HUES48 (cell line): ENCODE data around the gene COPG2.

Experiments
- H3K27ac ChIP-seq: one replicate; pipeline ENCODE4 v1.7.0; 2013; ENCODE audit warnings: low read depth, low read length, inconsistent platforms
- H3K27me3 ChIP-seq: 2 replicates; pipeline ENCODE4 v1.6.1; 2013; ENCODE audit warnings: mild to moderate bottlenecking, low read length; ENCODE audit not compliant: control insufficient read depth, insufficient read depth
- H3K36me3 ChIP-seq: 2 replicates; pipeline ENCODE4 v1.6.1; 2013; ENCODE audit warnings: low read length; ENCODE audit not compliant: control insufficient read depth, insufficient read depth
- H3K4me1 ChIP-seq: 2 replicates; pipeline ENCODE4 v1.6.1; 2013; ENCODE audit warnings: mild to moderate bottlenecking, low read length; ENCODE audit not compliant: control insufficient read depth, insufficient read depth
- H3K4me3 ChIP-seq: 2 replicates; pipeline ENCODE4 v1.5.1; 2013; ENCODE audit warnings: mild to moderate bottlenecking, low read depth, low read length
- H3K9ac ChIP-seq: 2 replicates; pipeline ENCODE4 v1.6.1; 2013; ENCODE audit warnings: mild to moderate bottlenecking, low read depth, low read length, moderate library complexity
- H3K9me3 ChIP-seq: 2 replicates; pipeline ENCODE4 v1.6.1; 2013; ENCODE audit warnings: low read length; ENCODE audit not compliant: control insufficient read depth, insufficient read depth

The COPG2 gene

GRCh38 chr7:130471974-130472373, 196.6 kb downstream of the COPG2 start:
- H3K36me3 ChIP-seq, result no peaks in the 10 kb centered on the region

GRCh38 chr7:130468612-130469011, 199.9 kb downstream of the COPG2 start:
- Histone ChIP-seq H3K27me3 (no peaks in the 10 kb centered on the region), H3K9ac (no peak overlapping the region), H3K9me3 (no peaks in the 10 kb centered on the region), H3K4me3 (no peak overlapping the region), H3K4me1 (no peaks in the 10 kb centered on the region), H3K36me3 (no peaks in the 10 kb centered on the region), H3K27ac (no peak overlapping the region)

More at GRCh38 chr7:130471974-130472373, 196.6 kb downstream of the COPG2 start:
- Histone ChIP-seq H3K9me3 (no peaks in the 10 kb centered on the region), H3K4me1 (0 out of 2 replicates have a peak, but pooled peaks cover 3% of the 10 kb centered on the region), H3K27ac (no peak overlapping the region), H3K27me3 (no peaks in the 10 kb centered on the region), H3K4me3 (no peak overlapping the region), H3K9ac (no peak overlapping the region)

DNA sequence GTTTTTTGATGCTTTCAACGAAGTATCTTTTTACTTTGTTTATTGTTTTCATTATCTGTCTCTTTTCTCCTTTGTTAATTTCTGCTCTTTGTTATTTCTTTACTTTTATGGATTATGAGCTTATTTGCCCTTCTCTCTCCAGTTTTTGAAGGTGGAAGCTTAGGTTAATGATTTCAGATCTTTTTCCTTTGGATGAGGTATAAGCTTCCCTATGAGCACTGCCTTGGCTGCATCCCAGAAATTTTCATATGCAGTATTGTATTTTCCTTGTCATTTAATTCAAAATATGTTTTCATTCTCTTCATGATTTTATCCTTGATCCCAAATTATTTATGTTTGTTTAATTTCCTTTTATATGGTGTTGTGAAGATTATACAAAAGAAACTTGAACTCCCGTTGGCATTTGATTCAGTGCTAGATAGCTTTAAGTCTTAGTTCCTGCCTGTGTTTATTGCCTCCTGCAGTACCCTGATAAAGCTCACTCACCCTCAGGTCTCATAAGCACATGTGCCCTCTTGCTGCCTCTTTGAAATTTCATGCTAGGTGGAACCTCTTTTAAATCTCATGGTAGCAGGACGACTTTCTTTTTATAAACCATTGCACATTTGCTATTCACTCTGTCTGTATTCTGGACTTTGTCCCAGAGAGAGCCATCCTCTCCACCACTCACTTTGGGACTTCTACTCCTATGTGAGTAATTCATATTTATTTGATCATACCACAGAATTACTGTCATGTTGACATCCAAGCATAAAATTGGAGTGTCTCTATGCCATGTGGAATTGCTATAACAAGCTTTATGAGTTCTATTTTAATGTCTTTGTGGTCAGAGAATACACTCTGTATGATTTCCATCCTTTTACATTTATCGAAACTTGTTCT, 204.8 kb downstream of the COPG2 start:
- no peaks in the 10 kb centered on the region for H3K36me3 ChIP-seq
- no peaks in the 10 kb centered on the region for H3K27me3 ChIP-seq
- no peaks in the 10 kb centered on the region for H3K9me3 ChIP-seq
- no peak overlapping the region for H3K9ac ChIP-seq
- no peak overlapping the region for H3K27ac ChIP-seq
- no peak overlapping the region for H3K4me3 ChIP-seq
- H3K4me1 ChIP-seq, result no peaks in the 10 kb centered on the region

GRCh38 chr7:130461272-130461671, 207.3 kb downstream of the COPG2 start:
- Histone ChIP-seq H3K4me3 (no peak overlapping the region), H3K27ac (no peak overlapping the region), H3K36me3 (no peaks in the 10 kb centered on the region), H3K9me3 (no peaks in the 10 kb centered on the region), H3K27me3 (no peaks in the 10 kb centered on the region), H3K4me1 (no peaks in the 10 kb centered on the region), H3K9ac (no peak overlapping the region)

GRCh38 chr7:130458257-130458656, 210.3 kb downstream of the COPG2 start:
- no peaks in the 10 kb centered on the region for H3K4me1 ChIP-seq
- H3K27ac ChIP-seq, result no peak overlapping the region
- no peaks in the 10 kb centered on the region for H3K36me3 ChIP-seq
- H3K27me3 ChIP-seq, result no peaks in the 10 kb centered on the region
- no peak overlapping the region for H3K4me3 ChIP-seq
- H3K9me3 ChIP-seq, result no peaks in the 10 kb centered on the region
- no peak overlapping the region for H3K9ac ChIP-seq
